Adrenal gland (tissue), 5 donors: ENCODE results near the gene MAGI1.

ENCODE experiments used
- CTCF ChIP-seq, 6 experiments: fragments of 450-650 bp in 4 of 6; fragments of 200-600 bp in 2 of 6; sonication (generic) in 1 of 6; IDR thresholded peaks; 1 replicate in 5 of 6; 2 replicates in 1 of 6; pipeline versions ENCODE4 v1.5.1 to v1.8.0; 2016 to 2021; ENCODE audit warnings: antibody characterized with exemption in 6 of 6, mild to moderate bottlenecking in 2 of 6, moderate library complexity in 1 of 6
- POLR2A ChIP-seq, 2 donors: fragments of 450-650 bp; IDR thresholded peaks; one replicate each; pipeline ENCODE4 v1.6.1; 2017; ENCODE audit warnings: antibody characterized with exemption in 2 of 2, mild to moderate bottlenecking in 2 of 2, moderate library complexity in 1 of 2
- donor health status: DM: no; HTN: no; CAD: no.

- TF ChIP-seq CTCF (IDR thresholded peaks at IDR 0.05) (no peak), POLR2A (IDR thresholded peaks at IDR 0.05) (no peak)
Observed at GRCh38 chr3:65466300-65466988, 572.3 kb downstream of the MAGI1 start.
